Measurements from ENCODE around the gene FPGS.
"Not testable (repeated sequence)": the region's sequence is repeated elsewhere in the genome, so short reads cannot be mapped to it uniquely, and the experiment has no call there.

Gene FPGS

GRCh38 chr9:127812936-127813675 is 10.4 kb downstream of the FPGS start:
- DNase-seq: no peak

- no peak for DNase-seq
Observed at GRCh38 chr9:127813686-127814226, 11.1 kb downstream of the FPGS start.

GRCh38 chr9:127814619-127815511 is 12.2 kb downstream of the FPGS start:
- DNase-seq: no peak

GRCh38 chr9:127815512-127816361 is 13.1 kb downstream of the FPGS start:
- DNase-seq: no peak

- DNase-seq: no peak
Observed at GRCh38 chr9:127816362-127816725, 13.7 kb downstream of the FPGS start.

- no peak for DNase-seq
Observed at GRCh38 chr9:127816728-127817127, 14.0 kb downstream of the FPGS start.

- no peak for DNase-seq
Observed at GRCh38 chr9:127817881-127818434, 15.3 kb downstream of the FPGS start.

GRCh38 chr9:127818574-127818973 is 15.9 kb downstream of the FPGS start:
- DNase-seq: no peak

GRCh38 chr9:127822108-127822507 is 19.4 kb downstream of the FPGS start:
- no peak for DNase-seq

- DNase-seq: no peak
Observed at GRCh38 chr9:127825319-127826051, 22.8 kb downstream of the FPGS start.

GRCh38 chr9:127826253-127826913 is 23.7 kb downstream of the FPGS start:
- no peak for DNase-seq

GRCh38 chr9:127828262-127829031 is 25.8 kb downstream of the FPGS start:
- DNase-seq: peak in 1 of 2 donors; percentile 15

- DNase-seq: no peak
Observed at GRCh38 chr9:127829205-127829906, 26.7 kb downstream of the FPGS start.

- DNase-seq: no peak
Observed at GRCh38 chr9:127832248-127832647, 29.6 kb downstream of the FPGS start.

GRCh38 chr9:127833555-127833954 is 30.9 kb downstream of the FPGS start:
- DNase-seq: peak; percentile 18 to 24

- peak; percentile 15 to 72 for DNase-seq
Observed at GRCh38 chr9:127835991-127836516, 33.4 kb downstream of the FPGS start.

- not testable (repeated sequence) for DNase-seq
Observed at GRCh38 chr9:127836561-127836960, 33.9 kb downstream of the FPGS start.

GRCh38 chr9:127837346-127837745 is 34.7 kb downstream of the FPGS start:
- DNase-seq: no peak

GRCh38 chr9:127838375-127839078 is 35.8 kb downstream of the FPGS start:
- DNase-seq: peak in 1 of 2 donors; percentile 56

All from CD4-positive, alpha-beta T cell treated with Interleukin-4 for 1 hour (primary cell).